ENCODE data around the gene MFAP2. TPM values are rescaled to one million over a fixed set of nuclear protein-coding genes. Genes with fewer than 3 reads are reported as not detected.
"Not testable (repeated sequence)": the region's sequence is repeated elsewhere in the genome, so short reads cannot be mapped to it uniquely, and the experiment has no call there.

The MFAP2 gene
- total RNA-seq, 3 donors from 2014 or later (not counting 1 experiment from before 2014, with no cell fraction given): 0.15 TPM; not detected in 2

- Histone ChIP-seq H3K27ac (ENCODE audit: low read length) (no peak overlapping the region), H3K27me3 (ENCODE audit: control insufficient read depth, insufficient read depth, low read length) (no peaks in the 10 kb centered on the region), H3K4me3 (ENCODE audit: low read length) (no peak overlapping the region), H3K4me1 (ENCODE audit: control insufficient read depth, insufficient read depth, low read length) (peaks cover under 1% of the 10 kb centered on the region), H3K9me3 (ENCODE audit: control insufficient read depth, insufficient read depth, low read length) (no peaks in the 10 kb centered on the region), H3K36me3 (ENCODE audit: control insufficient read depth, insufficient read depth, low read length) (no peaks in the 10 kb centered on the region)
- WGBS (ENCODE audit: insufficient coverage): 96% methylated on average over 19 of the region's 19 CpGs
- Mint-ChIP-seq H3K27ac (no peak overlapping the region), H3K36me3 (no peaks in the 10 kb centered on the region), H3K4me3 (no peak overlapping the region), H3K9me3 (no peaks in the 10 kb centered on the region), H3K27me3 (ENCODE audit: low read depth in 2 of 2) (no peaks in the 10 kb centered on the region), H3K4me1 (no peaks in the 10 kb centered on the region)
- TF ChIP-seq CTCF (IDR thresholded peaks at IDR 0.05): no peak
- ATAC-seq: no peak
- no peak for DNase-seq
- intact Hi-C loops (cut with micrococcal nuclease): no loop called here
Observed at GRCh38 chr1:16946646-16947045, 33.8 kb downstream of the MFAP2 start.

- H3K27me3 ChIP-seq (ENCODE audit: control insufficient read depth, insufficient read depth, low read length); H3K9me3 ChIP-seq (ENCODE audit: control insufficient read depth, insufficient read depth, low read length); H3K9me3 Mint-ChIP-seq; H3K27ac ChIP-seq (ENCODE audit: low read length); H3K4me3 Mint-ChIP-seq; H3K4me1 ChIP-seq (ENCODE audit: control insufficient read depth, insufficient read depth, low read length); H3K36me3 Mint-ChIP-seq; H3K36me3 ChIP-seq (ENCODE audit: control insufficient read depth, insufficient read depth, low read length); H3K4me3 ChIP-seq (ENCODE audit: low read length); DNase-seq; H3K27ac Mint-ChIP-seq; H3K27me3 Mint-ChIP-seq (ENCODE audit: low read depth in 2 of 2); H3K4me1 Mint-ChIP-seq; intact Hi-C loops (cut with micrococcal nuclease): not testable (repeated sequence)
- ATAC-seq: peak in 1 of 3 donors; percentile 7
- 89% methylated on average over 13 of the region's 13 CpGs for WGBS (ENCODE audit: insufficient coverage)
Observed at GRCh38 chr1:16946185-16946584, 34.2 kb downstream of the MFAP2 start.

GRCh38 chr1:16945512-16945911 lies 34.9 kb downstream of the MFAP2 start:
- DNase-seq; H3K36me3 Mint-ChIP-seq; H3K27ac Mint-ChIP-seq; H3K4me3 Mint-ChIP-seq; H3K27ac ChIP-seq (ENCODE audit: low read length); intact Hi-C loops (cut with micrococcal nuclease); H3K9me3 ChIP-seq (ENCODE audit: control insufficient read depth, insufficient read depth, low read length); H3K4me1 ChIP-seq (ENCODE audit: control insufficient read depth, insufficient read depth, low read length); H3K9me3 Mint-ChIP-seq; H3K27me3 Mint-ChIP-seq (ENCODE audit: low read depth in 2 of 2); H3K27me3 ChIP-seq (ENCODE audit: control insufficient read depth, insufficient read depth, low read length); H3K36me3 ChIP-seq (ENCODE audit: control insufficient read depth, insufficient read depth, low read length); H3K4me1 Mint-ChIP-seq; H3K4me3 ChIP-seq (ENCODE audit: low read length): not testable (repeated sequence)
- ATAC-seq: peak in 1 of 3 donors; percentile 40
- WGBS (ENCODE audit: insufficient coverage): 82% methylated on average over 1 of the region's 9 CpGs

- no peak for ATAC-seq
- H3K27me3 Mint-ChIP-seq (ENCODE audit: low read depth in 2 of 2): no peaks in the 10 kb centered on the region
- DNase-seq: no peak
- no peaks in the 10 kb centered on the region for H3K9me3 Mint-ChIP-seq
- intact Hi-C loops (cut with micrococcal nuclease): no loop called here
- Histone ChIP-seq H3K9me3 (ENCODE audit: control insufficient read depth, insufficient read depth, low read length) (no peaks in the 10 kb centered on the region), H3K27me3 (ENCODE audit: control insufficient read depth, insufficient read depth, low read length) (no peaks in the 10 kb centered on the region), H3K4me3 (ENCODE audit: low read length) (no peak overlapping the region), H3K27ac (ENCODE audit: low read length) (no peak overlapping the region), H3K4me1 (ENCODE audit: control insufficient read depth, insufficient read depth, low read length) (no peaks in the 10 kb centered on the region), H3K36me3 (ENCODE audit: control insufficient read depth, insufficient read depth, low read length) (no peaks in the 10 kb centered on the region)
- no peaks in the 10 kb centered on the region for H3K4me1 Mint-ChIP-seq
- TF ChIP-seq CTCF (IDR thresholded peaks at IDR 0.05): no peak
- H3K4me3 Mint-ChIP-seq: no peak overlapping the region
- WGBS (ENCODE audit: insufficient coverage): 96% methylated on average over 19 of the region's 19 CpGs
- no peaks in the 10 kb centered on the region for H3K36me3 Mint-ChIP-seq
- no peak overlapping the region for H3K27ac Mint-ChIP-seq
Observed at GRCh38 chr1:16944038-16944437, 36.4 kb downstream of the MFAP2 start.

- intact Hi-C loops (cut with micrococcal nuclease); H3K27me3 ChIP-seq (ENCODE audit: control insufficient read depth, insufficient read depth, low read length); H3K27me3 Mint-ChIP-seq (ENCODE audit: low read depth in 2 of 2); H3K27ac Mint-ChIP-seq; H3K4me1 ChIP-seq (ENCODE audit: control insufficient read depth, insufficient read depth, low read length); H3K36me3 ChIP-seq (ENCODE audit: control insufficient read depth, insufficient read depth, low read length); H3K4me3 ChIP-seq (ENCODE audit: low read length); H3K4me3 Mint-ChIP-seq; H3K36me3 Mint-ChIP-seq; DNase-seq; H3K27ac ChIP-seq (ENCODE audit: low read length); H3K4me1 Mint-ChIP-seq; H3K9me3 Mint-ChIP-seq; H3K9me3 ChIP-seq (ENCODE audit: control insufficient read depth, insufficient read depth, low read length): not testable (repeated sequence)
- peak in 1 of 3 donors; percentile 22 for ATAC-seq
- WGBS (ENCODE audit: insufficient coverage): 97% methylated on average over 32 of the region's 32 CpGs
Observed at GRCh38 chr1:16939386-16940180, 40.8 kb downstream of the MFAP2 start.

All from natural killer cell (primary cell).